ENCODE data around the gene CNTN1. TPM values are rescaled to one million over a fixed set of nuclear protein-coding genes. Genes with fewer than 3 reads are reported as not detected.

Gene CNTN1
- total RNA-seq, 1 experiment from 2014 or later = 6.5 TPM

GRCh38 chr12:40892528-40892927, 200.3 kb downstream of the CNTN1 start:
- Histone ChIP-seq H2AK5ac (ENCODE audit: insufficient read length, low read length) (no peak overlapping the region), H3K4ac (ENCODE audit: low read depth, low read length) (no peak overlapping the region), H3K9me3 (ENCODE audit: control insufficient read depth, low read depth, low read length) (no peaks in the 10 kb centered on the region), H3K27me3 (ENCODE audit: insufficient read depth, low read length) (no peaks in the 10 kb centered on the region), H2BK120ac (ENCODE audit: low read depth, low read length, poor library complexity, severe bottlenecking) (no peak overlapping the region), H4K91ac (ENCODE audit: insufficient read length, low read depth, low read length) (no peak overlapping the region), H3K27ac (ENCODE audit: insufficient read length, low read depth, low read length) (no peak overlapping the region), H4K20me1 (ENCODE audit: control insufficient read depth, insufficient read depth, insufficient read length) (no peaks in the 10 kb centered on the region), H3K79me2 (ENCODE audit: insufficient read depth, low read length) (no peaks in the 10 kb centered on the region), H4K5ac (ENCODE audit: insufficient read length, low read depth, low read length) (no peak overlapping the region), H4K8ac (replicated peaks; ENCODE audit: insufficient read length, low read depth, low read length) (no peak overlapping the region), H3K4me2 (ENCODE audit: insufficient read depth, insufficient read length, low read length) (no peak overlapping the region), H3K23ac (ENCODE audit: insufficient read length, low read depth, low read length) (no peak overlapping the region), H3K56ac (ENCODE audit: insufficient read length, low read depth, low read length) (no peak overlapping the region), H2BK12ac (ENCODE audit: insufficient read length, low read depth, low read length) (no peak overlapping the region), H3T11ph (ENCODE audit: low read length) (no peak overlapping the region), H2AFZ (ENCODE audit: low read length) (no peak overlapping the region), H2BK5ac (ENCODE audit: insufficient read length, low read length) (no peak overlapping the region), H3K9ac (ENCODE audit: extremely low read depth, insufficient read length, low read length) (no peak overlapping the region), H3K18ac (ENCODE audit: insufficient read length, low read depth, low read length) (no peak overlapping the region), H3K79me1 (ENCODE audit: insufficient read depth, low read depth, low read length, poor library complexity, severe bottlenecking) (no peaks in the 10 kb centered on the region), H3K14ac (ENCODE audit: insufficient read depth, low read length) (no peak overlapping the region), H2BK15ac (ENCODE audit: low read depth, low read length) (no peak overlapping the region), H3K23me2 (ENCODE audit: insufficient read length, low read depth, low read length, poor library complexity, severe bottlenecking) (no peaks in the 10 kb centered on the region), H2BK20ac (ENCODE audit: low read depth, low read length, poor library complexity, severe bottlenecking) (no peak overlapping the region), H3K4me1 (ENCODE audit: insufficient read depth, low read length) (no peaks in the 10 kb centered on the region)
- no peak for DNase-seq
- Mint-ChIP-seq H3K27me3 (ENCODE audit: low read depth) (no peaks in the 10 kb centered on the region), H3K27ac (no peak overlapping the region), H3K9me3 (no peaks in the 10 kb centered on the region), H3K36me3 (ENCODE audit: insufficient read depth in 1 of 3, low read depth in 3 of 3) (no peaks in the 10 kb centered on the region), H3K4me1 (peaks cover 5 to 8% of the 10 kb centered on the region in 2 experiments; a peak in 3 of 4 replicates), H3K4me3 (no peak overlapping the region)
- no peak for TF ChIP-seq CTCF (conservative IDR thresholded peaks at IDR 0.05)
- WGBS (ENCODE audit: extremely low coverage, insufficient read length, low lambda C conversion rate) = no CpG with 5 or more reads among the region's 4 CpGs

Measured in H9 (cell line).